Adrenal gland (tissue), 12 donors: ENCODE measurements around the gene TNKS2. TPM values are rescaled to one million over a fixed set of nuclear protein-coding genes. Genes with fewer than 3 reads are reported as not detected.

ENCODE experiments used
- DNase-seq, 7 donors: peaks; one replicate each; pipeline ENCODE4 v3.0.0-alpha.2; 2019 to 2020
- H3K27ac ChIP-seq, 5 donors: fragments of 200-600 bp; sonication (generic) in 4 of 5; 1 replicate in 3 of 5; 2 replicates in 2 of 5; pipeline versions ENCODE4 v1.5.1 to v1.8.0; 2016 to 2020; ENCODE audit warnings: mild to moderate bottlenecking in 1 of 5
- H3K27me3 ChIP-seq: fragments of 200-600 bp; 2 replicates; pipeline ENCODE4 v1.8.0; 2021
- H3K36me3 ChIP-seq, 2 donors: fragments of 200-600 bp; replicated peaks in 1 of 2; 1 replicate in 1 of 2; 2 replicates in 1 of 2; pipeline versions ENCODE4 v1.5.1 to v1.8.0; 2018 to 2022
- H3K4me1 ChIP-seq, 2 donors: fragments of 200-600 bp; replicated peaks in 1 of 2; 1 replicate in 1 of 2; 2 replicates in 1 of 2; pipeline versions ENCODE4 v1.5.1 to v1.8.0; 2018 to 2021
- H3K4me3 ChIP-seq, 4 donors: fragments of 200-600 bp; sonication (generic) in 3 of 4; one replicate each; pipeline ENCODE4 v1.5.1; 2016 to 2018
- H3K9me3 ChIP-seq, 3 donors: fragments of 200-600 bp; sonication (generic) in 1 of 3; replicated peaks in 1 of 3; 1 replicate in 2 of 3; 2 replicates in 1 of 3; pipeline versions ENCODE4 v1.5.1 to v1.8.0; 2016 to 2021
- CTCF ChIP-seq, 6 experiments: fragments of 450-650 bp in 4 of 6; fragments of 200-600 bp in 2 of 6; sonication (generic) in 1 of 6; IDR thresholded peaks; 1 replicate in 5 of 6; 2 replicates in 1 of 6; pipeline versions ENCODE4 v1.5.1 to v1.8.0; 2016 to 2021; ENCODE audit warnings: antibody characterized with exemption in 6 of 6, mild to moderate bottlenecking in 2 of 6, moderate library complexity in 1 of 6
- POLR2A ChIP-seq, 2 donors: fragments of 450-650 bp; IDR thresholded peaks; one replicate each; pipeline ENCODE4 v1.6.1; 2017; ENCODE audit warnings: antibody characterized with exemption in 2 of 2, mild to moderate bottlenecking in 2 of 2, moderate library complexity in 1 of 2
- WGBS, 4 donors: extraction: QIAGEN DNeasy Blood & Tissue Kit in 2 of 4; methylation state at CpG; one replicate each; pipeline versions ENCODE4 v1.1.5 to v1.1.7; 2013 to 2017; 5-methylcytosine and 5-hydroxymethylcytosine counted together
- intact Hi-C, 2 donors: fragments of 100-400 bp; cut with DNase I; formaldehyde crosslinking; loops; one replicate each; pipeline versions ENCODE4 v1.14.1 to v1.15.0; 2022 to 2023
- polyA plus RNA-seq, 3 donors: library from polyadenylated mRNA; stranded (reverse); fragments of 200-250 nt in 2 of 3; fragments of 350-450 nt in 1 of 3; fragmentation: Illumina TruSeq in 1 of 3; extraction: RNeasy Lipid Tissue Mini Kit (QIAGEN cat#74804) in 1 of 3; gene quantifications; one replicate each; pipeline ENCODE4 v1.2.3, GENCODE V29; 2013 to 2014
- total RNA-seq, 9 donors: library from RNA; depleted of rRNA in 4 of 9; stranded (reverse); fragments of >200 nt in 4 of 9; fragments of 120-200 nt in 1 of 9; fragmentation: NEBNext Ultra II Directional in 1 of 9; extraction: Animal tissue kit (Norgen Biotek cat#: 25700) in 1 of 9; gene quantifications; one replicate each; pipeline versions ENCODE4 v1.1.0 to v1.2.4, GENCODE V29; 2013 to 2023
- donor health status: healthy with polysubstance abuse.
- donor health status: Bipolar disorder and iron deficiency.
- donor health status: DM: yes; HTN: yes; CAD: no.
- donor health status: DM: no; HTN: no; CAD: no.
- donor health status: DM: no; HTN: no; CAD: no.
- donor health status: DM: yes; HTN: yes; CAD: no.

Gene TNKS2
- total and polyA plus RNA-seq, 12 donors, result 7.9 to 53.3 (median 33.2) TPM

GRCh38 chr10:91772869-91773268 is 25.4 kb upstream of the TNKS2 start:
- Histone ChIP-seq H3K9me3 (no peaks in the 10 kb centered on the region), H3K27ac (no peak overlapping the region), H3K36me3 (no peaks in the 10 kb centered on the region), H3K4me3 (no peak overlapping the region), H3K4me1 (no peaks in the 10 kb centered on the region), H3K27me3 (no peaks in the 10 kb centered on the region)
- whole genome bisulfite sequencing, 4 donors, result 67 to 82% (median 76%) methylated on average over 1 of the region's 1 CpG
- no peak for DNase-seq
- intact Hi-C loops, result no loop called here
- no peak for TF ChIP-seq CTCF (IDR thresholded peaks at IDR 0.05)
- no peak for TF ChIP-seq POLR2A (IDR thresholded peaks at IDR 0.05)

- TF ChIP-seq CTCF (IDR thresholded peaks at IDR 0.05) (no peak), POLR2A (IDR thresholded peaks at IDR 0.05) (no peak)
- Histone ChIP-seq H3K27me3 (no peaks in the 10 kb centered on the region), H3K36me3 (no peaks in the 10 kb centered on the region), H3K4me3 (no peak overlapping the region), H3K4me1 (no peaks in the 10 kb centered on the region), H3K9me3 (no peaks in the 10 kb centered on the region), H3K27ac (no peak overlapping the region)
- 86 to 94% (median 90%) methylated on average over 2 of the region's 2 CpGs for WGBS, 4 donors
- no peak for DNase-seq
- intact Hi-C loops, result no loop called here
Observed at GRCh38 chr10:91774571-91774970, 23.7 kb upstream of the TNKS2 start.

GRCh38 chr10:91775731-91776130 is 22.5 kb upstream of the TNKS2 start:
- Histone ChIP-seq H3K27me3 (no peaks in the 10 kb centered on the region), H3K4me3 (no peak overlapping the region), H3K9me3 (no peaks in the 10 kb centered on the region), H3K27ac (no peak overlapping the region), H3K36me3 (no peaks in the 10 kb centered on the region), H3K4me1 (no peaks in the 10 kb centered on the region)
- WGBS, 4 donors, result 74 to 92% (median 82%) methylated on average over 2 of the region's 2 CpGs
- DNase-seq, result no peak
- intact Hi-C loops, result no loop called here
- TF ChIP-seq POLR2A (IDR thresholded peaks at IDR 0.05), result no peak

GRCh38 chr10:91776266-91776665 is 22.0 kb upstream of the TNKS2 start:
- WGBS, 4 donors, result 83 to 91% (median 86%) methylated on average over 3 of the region's 3 CpGs
- intact Hi-C loops, result no loop called here
- no peak for DNase-seq
- TF ChIP-seq POLR2A (IDR thresholded peaks at IDR 0.05) (no peak), CTCF (IDR thresholded peaks at IDR 0.05) (no peak)
- no peaks in the 10 kb centered on the region for H3K9me3 ChIP-seq
- H3K36me3 ChIP-seq, result no peaks in the 10 kb centered on the region
- H3K27ac ChIP-seq, result no peak overlapping the region
- no peaks in the 10 kb centered on the region for H3K27me3 ChIP-seq
- H3K4me3 ChIP-seq, result no peak overlapping the region
- no peaks in the 10 kb centered on the region for H3K4me1 ChIP-seq

GRCh38 chr10:91778485-91778884 is 19.7 kb upstream of the TNKS2 start:
- WGBS, 4 donors, result 67 to 81% (median 72%) methylated on average over 1 of the region's 1 CpG
- no peaks in the 10 kb centered on the region for H3K9me3 ChIP-seq
- intact Hi-C loops, result no loop called here
- H3K4me3 ChIP-seq, result no peak overlapping the region
- no peak overlapping the region for H3K27ac ChIP-seq
- no peak for DNase-seq
- no peaks in the 10 kb centered on the region for H3K4me1 ChIP-seq
- H3K27me3 ChIP-seq, result no peaks in the 10 kb centered on the region
- no peaks in the 10 kb centered on the region for H3K36me3 ChIP-seq
- TF ChIP-seq CTCF (IDR thresholded peaks at IDR 0.05) (no peak), POLR2A (IDR thresholded peaks at IDR 0.05) (no peak)
